ENCODE results near the gene WNT7B. TPM values are rescaled to one million over a fixed set of nuclear protein-coding genes. Genes with fewer than 3 reads are reported as not detected.

Gene WNT7B
- total and polyA plus RNA-seq, 10 of the 15 experiments (the other 5 are each of a cell fraction or from before 2014, with no cell fraction given) = 0.12 TPM; not detected in 9

DNA sequence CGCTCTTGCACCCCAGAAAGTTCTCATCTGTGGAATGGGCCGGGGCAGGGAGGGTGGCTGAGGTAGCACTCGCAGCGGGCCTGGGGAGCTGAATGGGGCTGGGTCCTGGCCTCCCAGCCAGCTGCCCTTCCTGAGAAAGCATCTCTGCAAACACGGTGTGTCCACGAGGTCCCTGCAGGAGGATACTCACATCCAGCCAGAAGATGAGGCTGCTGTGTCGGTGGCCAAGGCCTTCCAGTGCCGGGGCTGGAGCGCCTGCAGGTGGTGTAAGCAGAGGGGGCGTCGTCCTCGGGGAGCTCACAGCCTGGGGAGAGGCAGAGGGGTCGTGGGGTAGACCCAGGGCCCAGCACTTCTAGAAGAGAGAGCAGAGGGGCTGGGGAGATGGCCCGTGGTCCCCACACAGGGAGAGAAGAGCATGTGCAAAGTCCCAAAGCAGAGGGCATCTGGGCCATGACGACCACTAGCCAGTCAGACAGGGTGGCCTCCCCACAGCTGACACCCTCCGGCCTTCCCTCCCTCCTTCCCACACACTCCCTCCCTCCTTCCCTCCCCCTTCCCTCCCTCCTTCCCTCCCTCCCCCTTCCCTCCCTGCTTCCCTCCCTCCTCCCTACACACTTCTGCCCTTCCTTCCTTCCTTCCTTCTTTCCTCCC, 97.9 kb downstream of the WNT7B start:
- SMC1A ChIA-PET (ENCODE audit: uncharacterized antibody, unreplicated experiment) = no interaction called here
- intact Hi-C loops (cut with micrococcal nuclease; ENCODE audit: unreplicated experiment) (no loop called here), in situ Hi-C loops (cut with MboI) (no loop called here)
- no peak overlapping the region for H3K4me2 ChIP-seq (ENCODE audit: control insufficient read depth, insufficient read depth)
- no peak for ATAC-seq
- no peaks in the 10 kb centered on the region for H3K4me1 ChIP-seq (ENCODE audit: control insufficient read depth, insufficient read depth, low read length)
- CTCF ChIA-PET = no interaction called here
- no peak overlapping the region for H3K9ac ChIP-seq (ENCODE audit: control insufficient read depth, insufficient read depth, low read length)
- POLR2A ChIA-PET = no interaction called here
- no peaks in the 10 kb centered on the region for H3K79me2 ChIP-seq (ENCODE audit: control insufficient read depth, insufficient read depth, low read length)
- WGBS (ENCODE audit: insufficient coverage, insufficient replicate concordance, low lambda C conversion rate, missing lambda C conversion rate) = 21% methylated on average over 13 of the region's 16 CpGs
- peaks cover 0 to 2% of the 10 kb centered on the region in 2 experiments; a peak in 3 of 4 replicates for H3K27me3 ChIP-seq (replicated peaks in 1 of 2; ENCODE audit: control insufficient read depth in 2 of 2, insufficient read depth in 2 of 2, low read length in 1 of 2)
- DNase-seq (ENCODE audit: low read depth, low spot score) = no peak
- no peak overlapping the region for H2AFZ ChIP-seq (ENCODE audit: control insufficient read depth, low read depth, low read length)
- RAD21 ChIA-PET (ENCODE audit: unreplicated experiment) = no interaction called here
- no peak for FAIRE-seq
- BruUV-seq (replicated peaks) = no TSS peak
- H4K20me1 ChIP-seq (ENCODE audit: control insufficient read depth, insufficient read depth) = no peaks in the 10 kb centered on the region
- H3K4me3 ChIP-seq = no peak overlapping the region
- H3K36me3 ChIP-seq (ENCODE audit: control insufficient read depth in 2 of 2, insufficient read depth in 2 of 2, low read length in 1 of 2) = no peaks in the 10 kb centered on the region
- no peaks in the 10 kb centered on the region for H3K9me3 ChIP-seq (replicated peaks; ENCODE audit: control insufficient read depth, insufficient read depth, low read length)
- no peak overlapping the region for H3K27ac ChIP-seq (ENCODE audit: control insufficient read depth, insufficient read depth)
- TF ChIP-seq CHD1 (IDR thresholded peaks at IDR 0.05; ENCODE audit: low read depth, low read length) = no peak
- TF ChIP-seq POLR2AphosphoS2 (IDR thresholded peaks at IDR 0.05; ENCODE audit: low read depth, low read length) = no peak

DNA sequence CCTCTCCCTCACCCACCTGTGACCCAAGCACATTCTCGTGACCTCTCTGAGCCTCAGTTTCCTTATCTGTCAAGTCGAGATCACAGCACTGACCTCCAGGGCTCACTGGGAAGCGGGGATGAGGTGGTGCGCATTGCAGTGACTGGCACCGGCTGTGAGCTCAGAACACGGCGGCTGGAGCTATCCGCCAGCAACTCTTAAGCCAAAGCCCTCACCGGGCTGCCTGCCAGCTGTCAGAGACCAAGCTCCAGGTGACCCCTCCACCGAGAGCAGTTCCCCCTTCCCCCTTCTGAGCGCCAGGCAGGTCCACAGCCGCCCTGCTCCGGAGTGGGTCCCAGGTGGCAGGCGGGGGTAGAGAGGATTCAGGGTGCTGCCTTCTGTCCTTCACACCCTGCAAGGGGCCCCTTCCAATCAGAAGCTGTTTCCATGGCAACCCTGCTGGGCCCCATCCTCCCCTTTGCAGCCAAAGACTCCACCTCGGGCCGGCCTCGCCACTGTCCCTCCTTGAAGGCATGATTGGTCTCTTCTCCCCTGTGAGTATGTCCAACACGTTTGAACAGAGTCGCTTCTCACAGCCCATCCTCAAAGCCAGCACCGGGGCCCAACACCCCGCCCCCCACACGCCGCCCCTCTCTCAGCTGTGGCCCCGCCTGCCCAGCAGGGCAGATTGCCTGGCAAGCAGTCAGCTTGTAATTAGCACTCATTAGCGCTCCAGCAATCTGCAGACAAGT, 98.7 kb downstream of the WNT7B start:
- Histone ChIP-seq H3K36me3 (ENCODE audit: control insufficient read depth in 2 of 2, insufficient read depth in 2 of 2, low read length in 1 of 2) (no peaks in the 10 kb centered on the region), H3K27ac (ENCODE audit: control insufficient read depth, insufficient read depth) (no peak overlapping the region), H3K4me1 (ENCODE audit: control insufficient read depth, insufficient read depth, low read length) (no peaks in the 10 kb centered on the region), H3K9me3 (replicated peaks; ENCODE audit: control insufficient read depth, insufficient read depth, low read length) (no peaks in the 10 kb centered on the region), H4K20me1 (ENCODE audit: control insufficient read depth, insufficient read depth) (no peaks in the 10 kb centered on the region), H3K4me3 (no peak overlapping the region), H3K4me2 (ENCODE audit: control insufficient read depth, insufficient read depth) (no peak overlapping the region), H3K9ac (ENCODE audit: control insufficient read depth, insufficient read depth, low read length) (no peak overlapping the region), H3K27me3 (replicated peaks in 1 of 2; ENCODE audit: control insufficient read depth in 2 of 2, insufficient read depth in 2 of 2, low read length in 1 of 2) (peaks cover 0 to 2% of the 10 kb centered on the region in 2 experiments; a peak in 3 of 4 replicates), H2AFZ (ENCODE audit: control insufficient read depth, low read depth, low read length) (no peak overlapping the region), H3K79me2 (ENCODE audit: control insufficient read depth, insufficient read depth, low read length) (no peaks in the 10 kb centered on the region)
- intact Hi-C loops (cut with micrococcal nuclease; ENCODE audit: unreplicated experiment) (no loop called here), in situ Hi-C loops (cut with MboI) (no loop called here)
- ChIA-PET POLR2A (no interaction called here), SMC1A (ENCODE audit: uncharacterized antibody, unreplicated experiment) (no interaction called here), CTCF (no interaction called here), RAD21 (ENCODE audit: unreplicated experiment) (no interaction called here)
- DNase-seq (ENCODE audit: low read depth, low spot score) = no peak
- ATAC-seq = no peak
- WGBS (ENCODE audit: insufficient coverage, insufficient replicate concordance, low lambda C conversion rate, missing lambda C conversion rate) = 44% methylated on average over 25 of the region's 25 CpGs
- FAIRE-seq = no peak
- BruUV-seq (replicated peaks) = no TSS peak
- TF ChIP-seq, protein P1, sequence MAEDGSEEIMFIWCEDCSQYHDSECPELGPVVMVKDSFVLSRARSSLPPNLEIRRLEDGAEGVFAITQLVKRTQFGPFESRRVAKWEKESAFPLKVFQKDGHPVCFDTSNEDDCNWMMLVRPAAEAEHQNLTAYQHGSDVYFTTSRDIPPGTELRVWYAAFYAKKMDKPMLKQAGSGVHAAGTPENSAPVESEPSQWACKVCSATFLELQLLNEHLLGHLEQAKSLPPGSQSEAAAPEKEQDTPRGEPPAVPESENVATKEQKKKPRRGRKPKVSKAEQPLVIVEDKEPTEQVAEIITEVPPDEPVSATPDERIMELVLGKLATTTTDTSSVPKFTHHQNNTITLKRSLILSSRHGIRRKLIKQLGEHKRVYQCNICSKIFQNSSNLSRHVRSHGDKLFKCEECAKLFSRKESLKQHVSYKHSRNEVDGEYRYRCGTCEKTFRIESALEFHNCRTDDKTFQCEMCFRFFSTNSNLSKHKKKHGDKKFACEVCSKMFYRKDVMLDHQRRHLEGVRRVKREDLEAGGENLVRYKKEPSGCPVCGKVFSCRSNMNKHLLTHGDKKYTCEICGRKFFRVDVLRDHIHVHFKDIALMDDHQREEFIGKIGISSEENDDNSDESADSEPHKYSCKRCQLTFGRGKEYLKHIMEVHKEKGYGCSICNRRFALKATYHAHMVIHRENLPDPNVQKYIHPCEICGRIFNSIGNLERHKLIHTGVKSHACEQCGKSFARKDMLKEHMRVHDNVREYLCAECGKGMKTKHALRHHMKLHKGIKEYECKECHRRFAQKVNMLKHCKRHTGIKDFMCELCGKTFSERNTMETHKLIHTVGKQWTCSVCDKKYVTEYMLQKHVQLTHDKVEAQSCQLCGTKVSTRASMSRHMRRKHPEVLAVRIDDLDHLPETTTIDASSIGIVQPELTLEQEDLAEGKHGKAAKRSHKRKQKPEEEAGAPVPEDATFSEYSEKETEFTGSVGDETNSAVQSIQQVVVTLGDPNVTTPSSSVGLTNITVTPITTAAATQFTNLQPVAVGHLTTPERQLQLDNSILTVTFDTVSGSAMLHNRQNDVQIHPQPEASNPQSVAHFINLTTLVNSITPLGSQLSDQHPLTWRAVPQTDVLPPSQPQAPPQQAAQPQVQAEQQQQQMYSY (CRISPR knock-in tag; IDR thresholded peaks at IDR 0.05) = no peak
- TF ChIP-seq ZNF217 (IDR thresholded peaks at IDR 0.05) = no peak
- TF ChIP-seq, protein P2, sequence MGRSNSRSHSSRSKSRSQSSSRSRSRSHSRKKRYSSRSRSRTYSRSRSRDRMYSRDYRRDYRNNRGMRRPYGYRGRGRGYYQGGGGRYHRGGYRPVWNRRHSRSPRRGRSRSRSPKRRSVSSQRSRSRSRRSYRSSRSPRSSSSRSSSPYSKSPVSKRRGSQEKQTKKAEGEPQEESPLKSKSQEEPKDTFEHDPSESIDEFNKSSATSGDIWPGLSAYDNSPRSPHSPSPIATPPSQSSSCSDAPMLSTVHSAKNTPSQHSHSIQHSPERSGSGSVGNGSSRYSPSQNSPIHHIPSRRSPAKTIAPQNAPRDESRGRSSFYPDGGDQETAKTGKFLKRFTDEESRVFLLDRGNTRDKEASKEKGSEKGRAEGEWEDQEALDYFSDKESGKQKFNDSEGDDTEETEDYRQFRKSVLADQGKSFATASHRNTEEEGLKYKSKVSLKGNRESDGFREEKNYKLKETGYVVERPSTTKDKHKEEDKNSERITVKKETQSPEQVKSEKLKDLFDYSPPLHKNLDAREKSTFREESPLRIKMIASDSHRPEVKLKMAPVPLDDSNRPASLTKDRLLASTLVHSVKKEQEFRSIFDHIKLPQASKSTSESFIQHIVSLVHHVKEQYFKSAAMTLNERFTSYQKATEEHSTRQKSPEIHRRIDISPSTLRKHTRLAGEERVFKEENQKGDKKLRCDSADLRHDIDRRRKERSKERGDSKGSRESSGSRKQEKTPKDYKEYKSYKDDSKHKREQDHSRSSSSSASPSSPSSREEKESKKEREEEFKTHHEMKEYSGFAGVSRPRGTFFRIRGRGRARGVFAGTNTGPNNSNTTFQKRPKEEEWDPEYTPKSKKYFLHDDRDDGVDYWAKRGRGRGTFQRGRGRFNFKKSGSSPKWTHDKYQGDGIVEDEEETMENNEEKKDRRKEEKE (IDR thresholded peaks at IDR 0.05) = no peak
- TF ChIP-seq, protein P3, sequence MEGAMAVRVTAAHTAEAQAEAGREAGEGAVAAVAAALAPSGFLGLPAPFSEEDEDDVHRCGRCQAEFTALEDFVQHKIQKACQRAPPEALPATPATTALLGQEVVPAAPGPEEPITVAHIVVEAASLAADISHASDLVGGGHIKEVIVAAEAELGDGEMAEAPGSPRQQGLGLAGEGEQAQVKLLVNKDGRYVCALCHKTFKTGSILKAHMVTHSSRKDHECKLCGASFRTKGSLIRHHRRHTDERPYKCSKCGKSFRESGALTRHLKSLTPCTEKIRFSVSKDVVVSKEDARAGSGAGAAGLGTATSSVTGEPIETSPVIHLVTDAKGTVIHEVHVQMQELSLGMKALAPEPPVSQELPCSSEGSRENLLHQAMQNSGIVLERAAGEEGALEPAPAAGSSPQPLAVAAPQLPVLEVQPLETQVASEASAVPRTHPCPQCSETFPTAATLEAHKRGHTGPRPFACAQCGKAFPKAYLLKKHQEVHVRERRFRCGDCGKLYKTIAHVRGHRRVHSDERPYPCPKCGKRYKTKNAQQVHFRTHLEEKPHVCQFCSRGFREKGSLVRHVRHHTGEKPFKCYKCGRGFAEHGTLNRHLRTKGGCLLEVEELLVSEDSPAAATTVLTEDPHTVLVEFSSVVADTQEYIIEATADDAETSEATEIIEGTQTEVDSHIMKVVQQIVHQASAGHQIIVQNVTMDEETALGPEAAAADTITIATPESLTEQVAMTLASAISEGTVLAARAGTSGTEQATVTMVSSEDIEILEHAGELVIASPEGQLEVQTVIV (IDR thresholded peaks at IDR 0.05; ENCODE audit: borderline replicate concordance, partially characterized antibody) = no peak
